Measurements from ENCODE around the gene SCYGR6.
"Not testable (repeated sequence)": the region's sequence is repeated elsewhere in the genome, so short reads cannot be mapped to it uniquely, and the experiment has no call there.

SCYGR6 gene, protein sequence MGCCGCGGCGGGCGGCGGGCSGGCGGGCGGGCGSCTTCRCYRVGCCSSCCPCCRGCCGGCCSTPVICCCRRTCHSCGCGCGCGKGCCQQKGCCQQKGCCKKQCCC

DNA sequence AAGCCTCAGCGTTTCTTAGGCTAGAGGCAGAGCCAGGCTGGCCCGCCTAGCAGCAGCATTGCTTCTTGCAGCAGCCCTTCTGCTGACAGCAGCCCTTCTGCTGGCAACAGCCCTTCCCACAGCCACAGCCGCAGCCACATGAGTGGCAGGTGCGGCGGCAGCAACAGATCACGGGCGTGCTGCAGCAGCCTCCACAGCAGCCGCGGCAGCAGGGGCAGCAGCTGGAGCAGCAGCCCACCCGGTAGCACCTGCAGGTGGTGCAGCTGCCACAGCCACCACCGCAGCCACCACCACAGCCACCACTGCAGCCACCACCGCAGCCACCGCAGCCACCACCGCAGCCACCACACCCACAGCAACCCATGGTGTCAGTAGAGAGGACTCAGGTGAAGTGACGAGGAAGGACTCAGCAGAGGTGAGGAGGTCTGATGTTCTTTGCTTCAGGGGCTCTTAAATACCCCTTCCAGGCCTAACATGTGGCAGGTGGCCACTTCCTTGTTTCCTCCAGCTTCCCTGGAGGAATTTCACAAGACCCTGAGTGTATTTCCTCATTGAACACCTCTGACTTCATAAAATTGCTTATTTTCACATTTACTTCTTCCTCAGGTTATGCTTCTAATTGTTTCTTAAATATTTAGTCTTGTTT lies at the start of gene SCYGR6:
Gene SCYGR6 (minus strand): TSS at position 364 of the 646 bp plus-strand sequence. CDS start 0 bp downstream, at position 364.
- no peak for ATAC-seq

DNA sequence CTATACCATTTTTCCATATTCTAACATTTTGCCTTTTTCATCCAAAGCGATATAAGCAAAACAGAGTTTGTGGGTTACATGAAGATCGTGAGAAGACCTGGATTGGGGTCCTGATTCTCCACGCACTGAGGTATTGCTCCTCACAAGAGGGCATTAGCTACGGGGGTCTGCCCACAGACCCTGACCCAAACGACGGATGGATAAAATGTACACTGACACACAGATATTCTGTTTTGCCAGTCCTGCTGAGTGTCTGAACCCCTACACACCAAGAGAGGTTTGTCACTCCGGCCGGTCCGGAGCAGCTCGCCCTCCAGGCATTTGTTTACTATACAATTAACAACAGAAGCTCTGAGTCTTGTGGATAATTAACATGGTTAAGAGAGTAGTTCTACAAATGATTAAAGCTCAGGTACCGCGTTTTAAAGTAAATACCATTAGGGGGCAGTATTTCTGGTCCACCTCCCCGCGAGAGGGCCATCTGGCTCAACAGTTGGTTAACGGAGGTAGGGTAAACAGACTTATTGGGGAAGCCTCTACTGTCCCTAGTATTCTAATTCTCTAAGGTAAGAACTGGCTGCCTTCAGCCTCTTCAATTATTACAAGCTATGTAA lies 49.6 kb upstream of the SCYGR6 start:
- peak in 1 of 2 donors; percentile 14 for ATAC-seq

DNA sequence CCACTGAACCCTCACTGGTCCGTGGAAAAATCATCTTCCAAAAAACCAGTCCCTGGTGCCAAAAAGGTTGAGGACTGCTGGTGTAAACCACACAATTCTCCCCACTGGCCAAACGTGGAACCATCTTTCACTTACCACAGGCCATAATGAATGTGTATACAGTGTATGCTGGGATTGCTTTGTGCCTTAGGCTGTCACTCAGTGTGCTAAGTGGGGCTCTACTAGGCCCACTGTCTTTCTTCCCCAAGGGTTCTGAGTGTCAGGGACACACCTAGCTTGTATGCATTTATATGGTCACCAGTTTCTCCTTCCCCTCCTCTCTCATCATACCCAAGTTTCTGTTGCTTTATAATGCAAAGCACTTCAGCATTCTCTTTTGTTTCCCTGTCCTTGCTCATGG lies 48.4 kb upstream of the SCYGR6 start:
- no peak for ATAC-seq

DNA sequence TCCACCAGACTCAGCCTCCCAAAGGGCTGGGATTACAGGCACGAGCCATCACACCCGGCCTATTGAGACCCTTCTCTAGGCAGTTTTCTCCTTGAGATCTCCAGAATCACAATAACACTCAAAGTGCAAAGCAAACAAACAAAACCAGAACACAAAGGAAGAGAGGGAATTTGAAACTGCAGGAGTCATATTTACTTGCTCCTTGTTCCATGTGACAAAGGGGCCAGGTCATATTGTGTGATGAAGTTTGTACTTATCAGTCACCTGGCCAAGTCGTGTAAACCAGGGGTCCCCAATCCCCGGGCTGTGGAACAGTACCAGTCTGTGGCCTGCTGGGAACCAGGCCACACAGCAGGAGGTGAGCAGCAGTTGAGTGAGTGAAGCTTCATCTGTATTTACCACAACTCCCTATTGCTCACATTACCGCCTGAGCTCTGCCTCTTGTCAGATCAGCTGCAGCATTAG lies 47.7 kb upstream of the SCYGR6 start:
- no peak for ATAC-seq

DNA sequence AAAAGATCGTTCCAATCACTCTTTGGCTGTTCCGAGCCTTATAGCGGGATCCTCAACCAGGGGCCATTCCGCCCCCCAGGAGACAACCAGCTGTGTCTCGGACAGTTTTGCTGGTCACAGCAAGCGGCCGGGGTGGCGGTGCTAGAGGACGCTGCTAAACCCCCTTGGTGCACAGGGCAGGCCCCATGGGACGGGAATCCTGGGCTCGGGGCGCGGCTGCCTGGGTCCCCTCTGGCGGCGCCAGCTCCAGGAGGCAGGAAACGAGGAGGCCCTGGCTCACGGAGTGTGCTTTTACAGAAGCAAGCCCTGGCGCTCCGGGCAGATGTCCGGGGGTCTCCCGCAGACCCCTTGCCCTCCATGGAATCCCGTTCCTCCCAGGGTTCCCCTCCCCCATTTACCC lies 43.3 kb upstream of the SCYGR6 start:
- no peak for ATAC-seq

DNA sequence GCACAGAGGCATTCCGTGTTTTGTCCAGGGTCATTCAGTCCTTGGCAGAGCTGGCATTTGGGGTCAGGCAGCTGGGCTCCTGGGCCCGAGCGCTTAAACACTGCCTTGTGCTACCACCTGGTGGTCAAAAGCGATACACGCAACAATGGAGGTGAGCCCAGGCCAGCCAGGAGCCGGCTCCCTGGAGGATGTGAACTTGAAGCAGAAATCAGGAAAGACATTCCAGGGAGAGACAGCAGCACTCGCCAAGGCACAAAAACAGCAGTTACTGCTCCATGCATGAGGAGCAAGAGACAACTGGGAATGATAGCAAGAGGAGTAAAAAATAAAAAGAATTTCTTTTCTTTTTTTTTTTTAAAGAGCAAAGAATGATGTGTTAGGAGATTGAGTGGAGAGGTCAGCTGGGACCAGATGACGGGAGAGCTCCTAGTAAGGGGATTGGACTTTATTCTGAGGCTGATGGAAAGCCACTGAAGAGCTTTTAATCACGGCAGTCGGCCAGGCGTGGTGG lies 41.9 kb upstream of the SCYGR6 start:
- ATAC-seq: peak; percentile 58 to 66

DNA sequence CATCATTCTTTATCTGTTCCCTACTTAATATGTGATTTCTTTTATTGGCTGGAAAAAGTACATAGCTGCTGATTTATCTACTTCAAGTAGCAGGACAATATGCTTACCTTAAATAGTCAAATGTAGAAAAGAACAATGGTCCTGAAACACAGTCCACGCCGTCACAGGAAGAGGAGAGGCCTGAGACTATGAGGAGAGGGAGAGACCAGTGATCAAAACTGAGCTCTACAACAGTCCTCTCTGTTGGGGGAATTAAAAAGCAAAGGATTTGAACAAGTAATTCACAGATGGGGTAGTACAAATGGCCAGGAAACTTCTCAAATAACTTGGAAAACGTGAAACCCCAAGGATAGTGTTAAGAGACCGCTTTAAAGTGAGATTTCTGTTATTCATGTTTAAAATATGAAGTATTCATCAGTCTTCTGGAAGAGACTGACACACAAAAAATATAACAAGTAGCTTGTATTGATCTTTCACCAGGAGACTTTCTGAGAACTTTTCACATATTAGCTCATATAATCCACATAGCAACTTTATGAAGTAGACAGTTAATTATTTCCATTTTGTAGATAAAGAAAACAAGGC lies 41.3 kb upstream of the SCYGR6 start:
- ATAC-seq: no peak

DNA sequence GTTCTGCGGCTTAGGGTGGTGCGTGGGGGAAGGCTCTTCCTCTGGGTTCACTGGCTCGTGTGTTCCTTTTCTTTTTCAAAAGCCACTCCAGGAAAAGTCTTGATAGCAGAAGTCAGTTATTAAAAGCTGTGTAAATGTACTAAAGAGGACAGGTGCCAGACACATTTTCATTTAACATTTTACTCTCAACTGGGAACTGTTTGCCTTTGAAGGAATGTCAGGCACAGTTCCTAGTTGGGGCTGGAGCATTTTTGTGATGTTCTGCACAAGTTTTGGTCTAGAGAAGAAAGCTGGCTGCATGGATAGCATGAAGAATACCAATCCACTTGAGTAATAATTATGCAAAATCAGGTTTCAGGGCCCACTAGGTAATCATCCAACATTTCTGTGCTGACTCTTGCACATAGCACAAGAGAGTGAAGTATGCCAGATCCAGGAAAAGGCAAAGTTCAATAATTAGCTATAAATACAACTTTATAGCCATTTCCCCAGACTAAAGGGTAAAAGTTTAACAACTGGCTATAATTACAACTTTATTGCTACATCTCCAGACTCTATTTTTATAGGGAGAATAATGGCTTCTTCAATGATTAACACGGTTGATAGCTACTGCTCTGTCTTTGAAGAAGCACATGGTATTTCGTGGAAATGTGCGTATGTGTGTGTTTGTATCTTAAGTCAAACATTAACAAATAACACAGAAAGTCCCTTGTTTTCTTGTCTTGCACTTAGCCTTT lies 37.4 kb upstream of the SCYGR6 start:
- ATAC-seq: no peak

DNA sequence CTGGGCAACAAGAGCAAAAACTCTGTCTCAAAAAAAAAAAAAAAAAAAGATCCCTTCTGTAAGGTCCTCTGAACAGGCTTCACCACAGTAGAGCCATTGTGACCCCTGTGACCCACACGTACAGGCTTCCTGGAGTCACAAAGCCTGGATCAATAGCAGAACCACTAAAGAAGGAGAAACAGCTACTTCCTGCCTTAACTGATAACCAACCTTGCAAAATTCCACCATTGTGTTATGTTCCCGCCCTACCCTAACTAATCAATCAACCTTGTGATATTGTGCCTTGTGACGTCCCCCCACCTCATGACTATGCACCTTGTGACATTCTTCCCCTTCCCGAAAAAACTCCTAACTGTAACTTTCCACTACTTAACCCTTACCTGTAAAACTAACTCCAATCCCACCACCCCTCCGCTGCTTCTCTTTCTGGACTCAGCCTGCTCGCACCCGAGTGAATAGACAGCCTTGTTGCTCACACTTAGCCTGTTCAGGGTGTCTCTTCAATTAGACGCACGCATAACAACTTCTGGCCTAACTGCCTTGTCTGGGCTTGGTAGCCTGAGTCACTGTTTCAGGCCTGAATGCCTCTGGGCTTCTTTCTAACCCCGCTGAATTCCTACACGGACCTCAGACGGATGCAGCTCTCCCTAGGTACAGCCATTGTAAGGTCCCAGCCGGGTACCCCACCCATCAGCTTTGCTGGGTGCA lies 35.0 kb upstream of the SCYGR6 start:
- ATAC-seq: no peak

DNA sequence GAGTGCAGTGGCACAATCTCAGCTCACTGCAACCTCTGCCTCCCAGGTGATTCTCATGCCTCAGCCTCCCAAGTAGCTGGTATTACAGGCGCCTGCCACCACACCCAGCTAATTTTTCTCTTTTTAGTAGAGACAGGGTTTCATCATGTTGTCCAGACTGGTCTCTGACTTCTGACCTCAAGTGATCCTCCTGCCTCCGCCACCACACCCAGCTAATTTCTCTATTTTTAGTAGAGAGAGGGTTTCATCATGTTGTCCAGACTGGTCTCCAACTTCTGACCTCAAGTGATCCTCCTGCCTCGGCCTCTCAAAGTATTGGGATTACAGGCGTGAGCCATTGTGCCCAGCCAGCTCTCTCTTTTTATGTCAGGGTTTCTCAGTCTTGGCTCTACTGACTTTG lies 31.7 kb upstream of the SCYGR6 start:
- ATAC-seq: not testable (repeated sequence)

DNA sequence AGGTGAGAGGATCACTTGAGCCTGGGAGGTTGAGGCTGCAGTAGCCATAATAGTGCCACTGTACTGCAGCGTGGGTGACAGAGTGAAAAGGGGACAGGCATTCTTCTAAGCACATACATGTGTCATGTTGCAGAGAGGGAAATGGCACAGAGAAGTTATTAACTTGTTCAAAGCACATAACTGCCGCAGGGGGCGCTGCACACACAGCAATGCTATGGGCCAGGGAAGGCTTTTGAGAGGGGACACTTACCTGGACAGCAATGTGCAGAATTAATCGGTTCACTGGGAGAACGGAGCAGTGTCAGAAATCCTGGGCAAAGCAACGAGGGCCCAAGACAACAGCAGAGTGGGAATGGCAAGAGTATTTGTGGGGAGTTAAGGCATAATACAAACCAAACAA lies 23.5 kb upstream of the SCYGR6 start:
- no peak for ATAC-seq

DNA sequence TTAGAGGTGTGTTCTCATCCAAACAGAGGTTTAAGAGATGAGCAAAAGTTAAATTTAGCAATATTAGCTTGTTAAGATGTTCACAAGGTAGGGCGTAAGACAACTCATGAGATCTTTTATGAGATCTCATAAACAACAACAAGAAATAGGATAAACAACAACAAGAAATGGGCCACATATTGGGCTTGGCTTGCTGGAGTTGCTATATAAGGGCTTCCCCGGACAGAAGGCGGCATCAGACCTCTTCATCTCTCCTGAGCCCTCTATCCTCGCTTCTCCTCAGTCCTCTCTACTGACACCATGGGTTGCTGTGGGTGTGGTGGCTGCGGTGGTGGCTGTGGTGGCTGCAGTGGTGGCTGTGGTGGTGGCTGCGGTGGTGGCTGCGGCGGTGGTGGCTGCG lies 21.0 kb upstream of the SCYGR6 start, which contains the start of gene SCYGR8:
Gene SCYGR8 (plus strand): TSS at position 301 of the 400 bp plus-strand sequence. CDS start 0 bp downstream, at position 301.
- no peak for ATAC-seq

DNA sequence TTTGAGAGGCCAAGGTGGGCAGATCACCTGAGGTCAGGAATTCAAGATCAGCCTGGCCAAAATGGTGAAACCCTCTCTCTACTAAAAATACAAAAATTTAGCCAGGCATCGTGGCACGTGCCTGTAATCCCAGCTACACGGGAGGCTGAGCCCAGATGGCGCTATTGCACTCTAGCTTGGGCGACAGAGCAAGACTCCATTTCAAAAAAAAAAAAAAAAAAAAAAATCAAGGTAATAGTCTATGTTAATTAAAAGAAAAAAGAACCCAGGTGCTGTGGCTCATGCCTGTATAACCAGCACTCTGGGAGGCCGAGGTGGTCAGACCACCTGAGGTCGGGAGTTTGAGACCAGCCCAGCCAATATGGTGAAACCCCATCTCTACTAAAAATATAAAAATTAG lies 16.1 kb upstream of the SCYGR6 start:
- not testable (repeated sequence) for ATAC-seq

DNA sequence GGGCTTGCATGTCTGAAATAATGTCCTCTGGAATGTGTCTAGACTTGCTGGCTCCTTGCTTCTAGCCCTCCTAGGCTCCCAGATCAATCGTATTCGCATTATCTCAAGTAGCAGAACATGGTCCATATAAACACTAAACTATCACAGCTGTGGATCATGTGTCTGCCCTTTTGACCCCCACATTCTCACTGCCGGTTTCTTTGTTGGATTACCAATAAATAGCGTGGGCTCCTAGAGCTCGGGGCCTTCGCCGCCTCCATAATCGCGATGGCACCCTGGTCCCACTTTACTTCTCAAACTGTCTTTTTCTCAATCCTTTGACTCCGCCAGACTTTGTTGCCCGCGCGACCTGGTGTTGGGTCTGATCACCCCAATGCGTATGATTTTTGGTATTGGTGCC lies 14.8 kb upstream of the SCYGR6 start:
- ATAC-seq: no peak

DNA sequence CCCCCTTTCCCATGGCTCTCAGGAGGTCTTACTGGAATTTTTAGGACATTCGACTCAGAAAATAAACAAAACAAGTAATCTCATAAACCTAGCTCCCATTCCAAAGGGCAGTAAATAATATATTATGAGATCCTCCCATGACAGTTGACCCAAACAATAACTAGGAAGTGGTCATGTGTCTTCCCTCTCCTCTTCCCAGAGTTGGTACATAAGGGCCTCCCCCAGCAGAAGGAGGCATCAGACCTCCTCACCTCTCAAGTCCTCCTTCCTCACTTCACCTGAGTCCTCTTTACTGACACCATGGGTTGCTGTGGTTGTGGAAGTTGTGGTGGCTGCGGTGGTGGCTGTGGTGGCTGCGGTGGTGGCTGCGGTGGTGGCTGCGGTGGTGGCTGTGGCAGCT lies 3.5 kb upstream of the SCYGR6 start, which contains the start of gene SCYGR7:
Gene SCYGR7 (plus strand): TSS at position 301 of the 400 bp plus-strand sequence. CDS start 0 bp downstream, at position 301.
- ATAC-seq: no peak

DNA sequence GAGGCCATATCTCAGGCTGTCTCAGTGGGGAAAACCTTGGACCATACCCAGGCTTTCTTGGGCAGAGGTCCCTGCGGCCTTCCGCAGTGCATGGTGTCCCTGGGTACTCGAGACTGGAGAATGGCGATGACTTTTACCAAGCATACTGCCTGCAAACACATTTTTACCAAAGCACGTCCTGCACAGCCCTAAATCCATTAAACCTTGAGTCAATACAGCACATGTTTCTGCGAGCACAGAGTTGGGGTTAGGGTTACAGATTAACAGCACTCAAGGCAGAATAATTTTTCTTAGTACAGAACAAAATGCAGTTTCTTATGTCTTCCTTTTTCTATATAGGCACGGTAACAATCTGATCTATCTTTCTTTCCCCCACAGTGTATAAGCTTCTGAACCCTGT lies 1.7 kb downstream of the SCYGR6 start:
- ATAC-seq: not testable (repeated sequence)

DNA sequence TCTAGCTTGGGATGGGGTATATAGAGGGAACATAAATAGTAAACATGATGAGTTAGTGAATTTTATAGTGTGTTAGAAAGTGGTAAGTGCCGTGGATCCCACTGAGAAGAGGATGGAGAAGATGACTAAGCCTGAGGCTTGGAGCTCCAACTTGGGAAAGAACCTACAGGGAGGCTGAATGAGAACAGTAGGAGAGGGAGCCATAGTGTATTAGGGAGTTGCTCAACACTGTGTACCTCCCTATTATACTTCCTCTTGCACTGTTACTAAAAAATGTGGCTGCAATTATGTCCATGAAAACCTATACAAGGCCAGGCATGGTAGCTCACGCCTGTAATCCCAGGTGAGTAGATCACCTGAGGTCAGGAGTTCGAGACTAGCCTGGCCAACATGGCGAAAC lies 3.9 kb downstream of the SCYGR6 start:
- ATAC-seq: no peak

DNA sequence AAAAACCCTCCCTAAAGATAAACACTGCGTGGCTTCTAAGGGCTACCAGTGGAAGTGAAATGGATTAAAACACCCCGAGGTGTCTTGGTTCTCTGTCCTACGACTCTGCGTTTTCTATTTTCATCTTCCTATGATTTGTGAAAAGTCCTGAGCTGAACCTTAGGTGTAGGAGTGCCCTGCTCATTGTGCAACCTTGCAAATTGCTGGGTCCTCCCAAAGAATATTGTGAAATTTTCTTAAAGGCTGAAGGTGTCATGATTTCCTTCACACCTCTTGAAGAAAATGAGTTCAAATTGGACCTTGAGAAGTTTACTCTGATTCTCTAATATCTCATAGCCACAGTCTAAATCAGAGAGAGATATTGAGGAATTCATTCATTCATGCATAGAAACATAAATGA lies 4.9 kb downstream of the SCYGR6 start:
- ATAC-seq: no peak

DNA sequence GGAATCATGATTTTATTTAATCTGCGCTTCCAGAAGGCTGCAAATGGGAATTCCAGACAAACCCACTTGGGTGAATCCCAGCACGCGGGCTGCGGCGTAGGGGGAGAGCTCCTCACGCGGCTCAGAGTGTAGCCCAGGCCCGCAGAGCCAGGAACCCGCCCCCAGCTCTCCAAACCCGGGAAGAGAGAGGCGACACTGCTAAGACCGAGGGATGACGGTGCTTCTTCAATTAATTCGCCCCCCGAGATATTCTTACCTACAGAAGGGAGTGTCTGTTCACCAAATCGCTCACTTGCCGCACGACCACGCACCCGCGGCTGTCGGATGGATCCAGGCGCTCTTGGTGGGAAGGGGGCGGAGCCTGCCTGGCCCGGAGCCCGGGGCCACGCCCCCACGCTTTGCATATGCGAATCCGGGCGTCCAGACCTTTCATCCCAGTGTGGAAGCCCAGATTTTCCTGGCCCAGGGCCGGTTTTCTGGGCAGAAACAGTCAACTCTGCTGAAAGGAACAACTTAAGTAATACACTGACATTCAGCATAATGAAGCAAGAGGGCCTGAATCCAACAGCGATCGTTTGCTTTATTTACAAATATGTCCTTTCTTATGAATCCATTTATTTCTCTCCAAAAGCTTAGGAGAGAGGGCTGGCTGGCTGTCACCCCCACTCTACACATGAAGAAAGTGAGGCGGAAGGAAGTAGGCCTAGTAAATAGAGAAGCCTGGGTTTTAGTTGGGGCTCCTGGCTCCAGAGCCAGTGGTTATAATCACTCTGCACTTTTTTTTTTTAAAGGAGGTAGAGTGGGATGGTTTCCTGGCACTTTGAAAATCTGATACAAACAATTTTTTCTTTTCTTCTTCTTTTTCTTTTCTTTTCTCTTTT lies 6.6 kb downstream of the SCYGR6 start, which contains the start of gene SLC19A3:
Gene SLC19A3 (minus strand): TSS at position 342 of the 881 bp plus-strand sequence. CDS start 15,710 bp downstream, outside the sequence.
- ATAC-seq: no peak

DNA sequence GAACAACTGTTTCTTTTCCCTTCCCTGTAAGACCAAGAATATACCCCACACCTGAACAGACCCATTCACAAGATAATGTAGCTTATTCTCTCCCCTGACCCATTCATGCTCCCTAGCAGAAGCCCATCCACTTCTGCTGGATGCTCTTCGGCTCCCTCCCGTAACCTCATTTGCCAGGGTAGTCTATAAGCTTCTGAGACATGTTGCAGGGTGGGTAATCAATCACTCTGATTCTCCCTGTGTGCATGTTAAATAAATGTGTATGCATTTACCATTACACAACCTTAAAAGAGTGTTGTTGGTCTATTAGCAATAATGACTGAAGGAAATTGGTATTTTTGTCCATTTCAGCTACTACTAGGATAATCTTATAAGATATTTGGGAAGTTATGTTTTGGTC lies 8.1 kb downstream of the SCYGR6 start:
- no peak for ATAC-seq

DNA sequence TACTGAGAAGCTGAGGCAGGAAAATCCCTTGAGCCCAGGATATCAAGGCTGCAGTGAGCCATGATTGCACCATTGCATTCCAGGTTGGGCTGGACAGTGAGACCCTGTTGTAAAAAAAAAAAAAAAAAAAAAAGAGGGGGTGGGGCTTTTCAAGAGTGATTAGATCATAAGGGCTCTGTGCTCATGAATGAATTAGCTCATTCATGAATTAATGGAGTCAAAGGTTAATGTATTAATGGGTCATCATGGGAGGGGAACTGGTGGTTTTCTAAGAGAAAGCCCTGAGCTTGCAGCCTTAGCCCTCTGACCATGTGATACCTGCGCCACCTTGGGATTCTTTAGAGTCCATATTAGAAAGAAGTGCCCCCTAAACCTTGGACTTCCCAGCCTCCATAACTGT lies 11.3 kb downstream of the SCYGR6 start:
- ATAC-seq: no peak
